Sigmoid colon (tissue), 3 donors: ENCODE data around the gene UNC5C.

ENCODE experiments used
- POLR2A ChIP-seq, 2 donors: fragments of 450-650 bp; IDR thresholded peaks; one replicate each; pipeline ENCODE4 v1.6.1; 2016; ENCODE audit warnings: antibody characterized with exemption in 2 of 2, mild to moderate bottlenecking in 2 of 2, moderate library complexity in 2 of 2
- TF ChIP-seq, protein P1 (sequence below), 4 experiments: fragments of 450-650 bp in 3 of 4; fragments of 200-600 bp in 1 of 4; IDR thresholded peaks; one replicate each; pipeline ENCODE4 v1.5.1; 2016 to 2019; ENCODE audit warnings: antibody characterized with exemption in 4 of 4, mild to moderate bottlenecking in 3 of 4, moderate library complexity in 2 of 4

DNA sequence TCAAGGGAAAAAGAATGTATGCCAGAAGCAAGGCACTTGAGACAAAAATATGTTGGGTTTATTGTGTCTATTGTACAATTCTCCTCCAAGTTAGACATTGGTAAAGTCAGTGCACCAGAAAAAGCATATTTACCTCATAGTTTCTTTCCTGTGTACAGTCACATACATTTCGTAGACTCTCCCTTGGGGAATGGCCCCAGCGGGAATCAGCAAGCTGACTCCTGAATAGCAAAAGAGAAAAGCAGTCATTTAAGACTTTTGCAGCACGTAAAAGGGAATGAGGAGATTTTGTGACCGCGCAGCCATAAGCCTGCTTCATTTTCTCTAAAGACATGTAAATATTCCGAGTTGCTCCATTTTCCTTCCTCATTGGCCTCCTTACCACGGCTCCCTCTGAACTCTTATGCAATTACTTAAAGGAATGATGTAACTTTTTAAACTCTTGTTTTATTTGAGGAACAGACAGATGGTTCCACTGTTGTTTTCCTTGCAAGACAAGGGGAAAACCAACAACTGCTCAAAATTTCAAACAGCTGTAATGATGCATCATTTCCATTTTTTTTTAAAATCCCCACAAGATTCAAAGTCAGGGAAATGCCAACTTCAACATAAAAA, 332.7 kb downstream of the UNC5C start:
- TF ChIP-seq, protein P1, sequence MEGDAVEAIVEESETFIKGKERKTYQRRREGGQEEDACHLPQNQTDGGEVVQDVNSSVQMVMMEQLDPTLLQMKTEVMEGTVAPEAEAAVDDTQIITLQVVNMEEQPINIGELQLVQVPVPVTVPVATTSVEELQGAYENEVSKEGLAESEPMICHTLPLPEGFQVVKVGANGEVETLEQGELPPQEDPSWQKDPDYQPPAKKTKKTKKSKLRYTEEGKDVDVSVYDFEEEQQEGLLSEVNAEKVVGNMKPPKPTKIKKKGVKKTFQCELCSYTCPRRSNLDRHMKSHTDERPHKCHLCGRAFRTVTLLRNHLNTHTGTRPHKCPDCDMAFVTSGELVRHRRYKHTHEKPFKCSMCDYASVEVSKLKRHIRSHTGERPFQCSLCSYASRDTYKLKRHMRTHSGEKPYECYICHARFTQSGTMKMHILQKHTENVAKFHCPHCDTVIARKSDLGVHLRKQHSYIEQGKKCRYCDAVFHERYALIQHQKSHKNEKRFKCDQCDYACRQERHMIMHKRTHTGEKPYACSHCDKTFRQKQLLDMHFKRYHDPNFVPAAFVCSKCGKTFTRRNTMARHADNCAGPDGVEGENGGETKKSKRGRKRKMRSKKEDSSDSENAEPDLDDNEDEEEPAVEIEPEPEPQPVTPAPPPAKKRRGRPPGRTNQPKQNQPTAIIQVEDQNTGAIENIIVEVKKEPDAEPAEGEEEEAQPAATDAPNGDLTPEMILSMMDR (IDR thresholded peaks at IDR 0.05): no peak
- TF ChIP-seq POLR2A (IDR thresholded peaks at IDR 0.05): no peak
